NCI-H345 (cell line): ENCODE results near the gene EXOC4.
A peak's percentile ranks its signal among the peaks of the same experiment; 100 is the strongest.
"Not testable (repeated sequence)": the region's sequence is repeated elsewhere in the genome, so short reads cannot be mapped to it uniquely, and the experiment has no call there.

Experiments
- DNase-seq: peaks from one replicate; lab custom pipeline; 2025; lab: John Stamatoyannopoulos, UW

Gene EXOC4

DNA sequence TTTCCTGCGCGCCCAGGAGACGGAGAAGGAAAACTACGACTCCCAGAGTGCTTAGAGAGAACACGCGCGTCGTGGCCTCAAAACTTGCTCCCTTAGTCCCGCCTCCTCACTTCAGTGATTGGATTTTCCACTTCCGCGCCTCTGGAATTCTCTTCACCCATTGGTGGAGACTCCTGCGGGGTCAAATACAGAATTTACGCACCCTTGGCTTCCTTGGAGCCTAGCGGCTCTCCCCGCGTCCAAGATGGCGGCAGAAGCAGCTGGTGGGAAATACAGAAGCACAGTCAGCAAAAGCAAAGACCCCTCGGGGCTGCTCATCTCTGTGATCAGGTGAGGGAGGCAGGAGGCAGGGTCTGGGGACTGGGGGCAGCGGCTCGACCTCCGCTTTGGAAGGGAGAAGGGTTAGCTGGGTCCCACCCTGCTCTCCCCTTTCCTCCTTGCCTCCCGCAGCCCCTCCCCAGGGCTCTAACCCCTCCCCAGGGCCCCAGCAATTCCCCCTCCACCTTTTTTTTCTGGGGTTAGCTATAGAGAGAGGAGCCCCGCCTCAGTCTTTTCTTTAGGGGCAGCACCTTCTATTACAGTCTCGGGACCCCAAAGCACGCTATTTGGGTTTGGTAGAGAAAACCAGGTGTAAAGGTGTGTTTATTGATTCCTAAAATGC is at the start of gene EXOC4:
Gene EXOC4 (plus strand): TSS at position 221 of the 661 bp plus-strand sequence.
- DNase-seq: peak; percentile 99

DNA sequence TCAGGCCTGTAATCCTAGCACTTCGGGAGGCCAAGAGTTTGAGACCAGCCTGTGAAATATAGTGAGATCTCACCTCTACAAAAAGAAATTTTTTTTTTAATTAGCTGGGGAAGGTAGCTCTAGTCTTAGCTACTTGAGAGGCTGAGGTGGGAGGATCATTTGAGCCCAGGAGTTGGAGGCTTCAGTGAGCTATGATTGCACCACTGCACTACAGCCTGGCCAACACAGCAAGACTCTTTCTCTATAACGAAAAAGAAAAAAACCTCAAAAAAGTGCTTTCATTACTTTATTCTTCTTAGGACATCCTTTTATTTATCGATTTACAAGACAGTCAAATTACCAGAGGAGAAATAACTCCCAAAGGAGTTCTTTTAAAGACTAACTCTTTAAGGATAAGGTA is 49.4 kb upstream of the EXOC4 start:
- no peak for DNase-seq

DNA sequence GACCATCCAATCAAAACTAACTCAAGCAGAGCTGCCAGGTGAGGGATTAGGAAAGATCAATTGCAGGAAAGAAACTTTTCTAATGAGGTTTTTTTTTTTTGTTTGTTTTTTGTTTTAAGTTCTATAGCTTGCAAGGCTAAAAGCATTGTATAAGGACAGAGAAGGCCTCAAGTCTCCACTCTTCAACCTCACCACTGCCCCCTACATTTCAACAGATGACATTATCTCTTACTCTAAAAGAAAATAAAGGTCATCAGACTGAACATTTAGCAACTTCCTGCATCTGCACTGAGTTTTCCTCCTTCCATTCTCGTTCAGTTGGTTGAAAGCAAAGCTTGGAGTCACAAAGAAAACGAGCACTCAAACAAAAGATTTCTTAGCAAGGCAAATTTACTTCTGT is 45.2 kb upstream of the EXOC4 start:
- no peak for DNase-seq

DNA sequence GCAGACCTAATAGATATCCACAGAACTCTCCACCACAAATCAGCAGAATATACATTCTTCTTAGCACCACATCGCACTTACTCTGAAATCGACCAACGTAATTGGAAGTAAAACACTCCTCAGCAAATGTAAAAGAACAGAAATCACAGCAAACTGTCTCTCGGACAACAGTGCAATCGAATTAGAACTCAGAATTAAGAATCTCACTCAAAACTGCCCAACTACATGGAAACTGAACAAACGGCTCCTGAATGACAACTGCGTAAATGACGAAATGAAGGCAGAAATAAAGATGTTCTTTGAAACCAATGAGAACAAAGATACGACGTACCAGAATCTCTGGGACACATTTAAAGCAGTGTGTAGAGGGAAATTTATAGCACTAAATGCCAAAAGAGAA is 42.1 kb upstream of the EXOC4 start:
- DNase-seq: not testable (repeated sequence)

DNA sequence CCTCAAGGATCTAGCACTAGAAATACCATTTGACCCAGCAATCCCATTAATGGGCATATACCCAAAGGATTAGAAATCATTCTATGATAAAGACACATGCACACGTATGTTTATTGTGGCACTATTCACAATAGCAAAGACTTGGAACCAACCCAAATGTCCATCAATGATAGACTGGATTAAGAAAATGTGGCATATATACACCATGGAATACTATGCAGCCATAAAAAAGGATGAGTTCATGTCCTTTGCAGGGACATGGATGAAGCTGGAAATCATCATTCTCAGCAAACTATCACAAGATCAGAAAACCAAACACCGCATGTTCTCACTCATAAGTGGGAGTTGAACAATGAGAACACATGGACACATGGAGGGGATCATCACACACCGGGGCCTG is 39.1 kb upstream of the EXOC4 start:
- DNase-seq: not testable (repeated sequence)

DNA sequence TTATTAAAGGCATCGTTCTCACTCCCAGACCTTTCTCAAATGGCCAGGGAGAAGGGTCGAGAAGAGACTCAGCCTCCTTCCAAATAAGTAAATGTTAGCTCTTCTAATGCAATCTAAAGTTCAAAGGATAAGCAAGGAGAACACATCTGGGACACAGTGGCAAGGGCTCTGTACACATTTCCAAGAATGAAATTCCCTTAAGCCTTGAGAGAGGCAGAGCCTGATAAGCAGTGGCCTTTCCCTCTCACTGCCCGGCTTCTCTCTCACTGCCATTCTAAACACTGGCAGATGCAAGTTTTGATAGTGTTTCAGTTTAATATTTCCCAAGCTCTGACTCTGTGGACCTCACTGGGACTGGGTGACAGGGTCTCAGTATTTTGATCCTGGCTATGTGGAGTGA is 35.1 kb upstream of the EXOC4 start:
- DNase-seq: no peak

DNA sequence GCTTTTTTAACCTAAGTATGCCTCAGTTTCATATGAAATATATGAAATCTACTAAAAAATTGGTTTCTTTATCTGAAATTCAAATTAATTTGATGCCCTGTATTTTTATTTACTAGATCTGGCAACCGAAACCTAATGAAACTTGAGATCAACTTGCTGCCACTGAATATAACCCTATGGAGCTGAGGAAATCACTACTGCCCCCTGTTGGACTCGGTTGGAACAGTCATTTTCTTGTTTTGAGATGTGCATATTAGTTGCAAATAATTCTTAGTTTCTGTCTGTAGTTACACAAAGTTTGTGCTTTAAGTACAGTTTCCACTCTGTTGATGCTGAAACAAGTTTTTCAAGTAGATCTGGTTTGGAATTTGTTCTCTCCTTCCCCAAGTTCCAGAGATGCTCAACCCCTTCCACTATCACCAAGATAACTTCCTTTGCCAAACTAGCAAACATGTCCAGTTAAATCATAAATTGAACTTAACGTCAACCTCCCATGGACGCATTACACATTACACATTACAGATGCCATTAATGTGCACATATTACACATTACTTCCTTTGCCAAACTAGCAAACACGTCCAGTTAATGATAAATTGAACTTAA is 22.2 kb upstream of the EXOC4 start:
- DNase-seq: peak; percentile 35

DNA sequence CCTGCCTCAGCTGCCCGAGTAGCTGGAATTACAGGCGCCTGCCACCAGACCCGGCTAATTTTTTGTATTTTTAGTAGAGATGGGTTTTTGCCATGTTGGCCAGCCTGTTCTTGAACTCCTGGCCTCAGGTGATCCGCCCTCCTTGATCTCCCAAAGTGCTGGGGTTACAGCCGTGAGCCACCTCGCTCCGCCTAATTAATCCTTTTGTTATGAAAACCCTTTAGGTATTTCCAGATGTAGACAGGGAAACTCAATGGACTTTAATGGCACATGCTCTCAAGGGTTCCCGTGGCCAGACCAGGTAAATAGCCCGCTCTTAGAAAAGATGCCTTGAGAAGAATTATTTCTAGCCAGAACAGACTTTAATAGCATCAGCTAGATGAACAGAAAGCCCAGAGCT is 19.7 kb upstream of the EXOC4 start:
- no peak for DNase-seq

DNA sequence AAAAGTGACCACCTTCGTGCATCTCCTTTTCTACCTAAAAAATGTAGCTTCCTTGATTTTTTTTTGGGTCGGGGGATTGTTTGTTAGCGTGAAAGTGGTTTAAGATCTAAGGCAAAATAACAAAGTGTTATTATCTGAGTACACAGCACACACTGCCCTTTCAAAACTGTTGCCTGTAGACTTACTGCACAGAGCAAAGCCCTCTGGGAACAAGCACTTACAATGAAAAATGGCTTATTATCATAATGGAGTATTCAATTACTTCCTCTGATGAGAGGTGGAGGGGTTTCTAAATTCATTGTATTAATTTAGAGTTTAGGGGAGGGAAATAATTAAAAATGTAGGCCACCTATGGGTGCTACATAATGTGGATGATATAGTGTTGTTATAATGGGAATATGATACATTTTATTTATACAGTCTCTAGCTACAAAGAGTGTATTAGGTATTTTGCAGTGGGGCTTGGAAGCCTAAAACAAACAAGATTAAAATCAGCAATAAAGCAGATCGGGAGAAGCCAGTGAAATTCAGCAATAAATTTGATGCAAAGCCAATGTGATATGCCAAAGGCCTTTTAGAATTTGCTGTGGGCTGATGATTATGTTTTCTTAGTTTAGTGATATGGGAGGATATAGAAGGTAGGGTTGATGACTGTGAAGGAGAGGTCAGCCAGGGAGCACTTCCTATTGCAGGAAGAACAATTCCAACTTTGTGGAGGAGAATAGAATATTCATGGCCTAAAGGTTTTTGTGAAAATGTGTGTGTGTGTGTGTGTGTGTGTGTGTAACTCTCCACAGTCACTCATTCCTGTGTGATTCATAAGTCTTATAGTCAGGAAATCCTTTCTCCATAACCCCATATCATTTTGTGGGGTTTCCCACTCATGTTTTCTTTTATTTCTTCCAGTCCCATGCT is 17.7 kb upstream of the EXOC4 start:
- no peak for DNase-seq

DNA sequence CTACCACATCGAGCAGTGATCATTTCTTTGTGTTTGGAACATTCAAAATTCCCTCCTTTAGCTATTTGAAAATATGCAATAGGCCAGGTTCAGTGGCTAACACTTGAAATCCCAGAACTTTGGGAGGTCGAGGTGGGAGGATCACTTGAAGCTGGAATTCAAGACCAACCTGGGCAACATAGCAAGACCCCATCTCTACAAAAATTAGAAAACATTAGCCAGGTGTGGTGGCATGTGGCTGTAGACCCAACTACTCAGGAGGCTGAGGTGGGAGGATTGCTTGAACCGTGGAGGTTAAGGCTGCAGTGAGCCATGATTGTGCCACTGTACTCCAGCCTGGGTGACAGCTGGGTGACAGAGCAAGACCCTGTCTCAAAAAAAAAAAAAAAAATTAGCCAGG is 15.3 kb upstream of the EXOC4 start:
- no peak for DNase-seq

DNA sequence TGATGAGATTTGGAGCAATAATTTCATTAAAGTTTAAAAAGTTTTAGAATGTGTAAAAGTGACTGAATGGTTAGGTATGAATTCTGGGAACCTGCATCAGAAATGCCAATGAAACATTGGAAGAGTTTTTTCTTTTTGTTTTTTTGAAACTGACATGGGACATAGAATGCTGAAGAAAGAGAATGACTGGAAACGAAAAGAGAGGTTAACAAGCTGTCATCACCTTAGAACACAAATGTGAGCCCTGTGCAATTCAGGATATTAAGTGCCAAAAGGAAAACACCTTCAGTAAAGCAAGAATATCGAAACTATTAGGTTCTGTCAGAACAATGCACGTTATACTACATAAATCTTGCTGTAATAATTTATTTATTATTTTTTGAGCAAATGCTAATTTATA is 12.6 kb upstream of the EXOC4 start:
- DNase-seq: no peak

DNA sequence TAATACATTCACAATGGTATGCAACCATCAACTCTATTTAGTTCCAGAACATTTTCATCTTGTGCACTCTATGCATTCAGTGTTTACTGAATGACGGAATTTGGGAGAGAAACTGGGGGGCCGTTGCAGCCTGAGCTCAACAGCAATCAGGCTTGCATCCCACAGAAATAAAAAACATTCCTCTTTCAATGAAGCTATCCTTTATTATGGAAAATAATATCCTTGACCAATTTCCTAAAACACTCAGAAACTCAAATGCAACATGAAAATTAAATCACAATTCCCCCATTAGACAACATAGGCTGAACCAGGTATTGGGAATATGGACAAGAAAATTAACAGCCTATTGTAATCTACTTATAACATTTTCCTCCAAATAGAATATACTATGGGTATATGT is 6.3 kb upstream of the EXOC4 start:
- no peak for DNase-seq

DNA sequence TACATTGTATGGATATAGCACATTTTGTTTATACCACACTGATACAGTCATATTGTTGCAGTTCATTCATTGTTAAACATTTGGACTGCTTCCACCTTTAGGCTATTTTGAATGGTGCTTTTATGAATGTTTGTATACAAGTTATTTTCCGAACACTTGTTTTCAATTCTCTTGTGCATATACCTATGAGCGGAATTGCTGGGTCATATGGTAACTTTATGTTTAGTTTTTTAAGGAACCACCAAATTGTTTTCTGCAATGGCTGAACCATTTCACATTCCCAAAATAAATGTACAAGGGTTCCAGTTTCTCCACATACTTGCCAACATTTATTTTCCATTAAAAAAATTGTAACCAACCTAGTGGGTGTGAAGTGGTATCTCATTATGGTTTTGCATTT is 4.0 kb upstream of the EXOC4 start:
- no peak for DNase-seq

DNA sequence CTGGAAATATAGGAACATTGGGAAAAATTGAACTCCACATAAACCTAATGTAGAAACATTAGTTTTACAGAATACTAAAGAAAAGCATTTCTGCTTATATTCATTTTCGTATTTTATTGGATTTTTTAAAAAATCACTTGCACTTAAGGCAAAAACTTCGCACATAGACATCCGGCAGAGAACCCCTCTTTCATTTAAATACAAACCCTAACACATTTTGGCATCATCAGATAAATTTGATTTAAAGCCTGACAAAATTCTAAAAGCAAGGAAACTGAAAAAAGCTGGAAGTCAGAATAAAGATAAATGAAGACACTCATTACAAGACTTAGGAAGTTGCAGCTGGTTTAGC is 396 bp upstream of the EXOC4 start:
- no peak for DNase-seq

DNA sequence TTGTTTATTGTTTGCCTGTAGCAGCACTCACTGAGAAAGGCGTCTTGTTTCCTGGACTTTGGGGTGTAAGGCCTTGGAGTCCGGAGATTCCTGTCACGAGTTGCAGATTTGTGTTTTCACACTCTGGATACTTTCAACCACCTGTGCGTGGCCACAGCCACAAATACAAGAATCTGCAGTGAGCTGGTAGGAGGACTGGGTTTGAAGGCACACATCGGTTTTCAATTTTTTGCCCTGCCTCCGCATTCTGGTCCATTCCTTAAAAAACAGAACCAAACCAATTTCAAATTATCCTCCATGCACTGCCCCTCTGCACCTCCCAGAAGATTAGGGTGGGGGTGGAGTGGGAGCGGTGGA is 619 bp downstream of the EXOC4 start:
- DNase-seq: peak; percentile 13

DNA sequence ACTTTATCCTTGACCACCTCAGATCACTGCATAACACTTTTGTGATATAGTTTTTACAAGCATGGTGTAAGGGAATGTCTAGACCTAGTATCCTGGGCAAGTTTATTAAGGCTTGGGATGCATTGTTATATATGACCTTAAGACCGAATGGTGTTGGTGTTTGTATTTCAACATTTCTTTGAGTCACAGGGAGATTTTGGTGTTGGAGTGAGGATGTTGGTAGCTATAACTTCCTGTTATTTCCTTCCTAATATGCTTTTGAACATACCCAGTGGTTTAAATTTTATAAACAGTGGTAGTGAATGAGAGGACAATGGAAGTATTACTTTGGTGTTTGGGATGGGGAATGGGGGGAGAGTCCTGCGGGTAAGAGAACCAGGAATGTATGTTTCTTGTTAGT is 2.6 kb downstream of the EXOC4 start:
- no peak for DNase-seq

DNA sequence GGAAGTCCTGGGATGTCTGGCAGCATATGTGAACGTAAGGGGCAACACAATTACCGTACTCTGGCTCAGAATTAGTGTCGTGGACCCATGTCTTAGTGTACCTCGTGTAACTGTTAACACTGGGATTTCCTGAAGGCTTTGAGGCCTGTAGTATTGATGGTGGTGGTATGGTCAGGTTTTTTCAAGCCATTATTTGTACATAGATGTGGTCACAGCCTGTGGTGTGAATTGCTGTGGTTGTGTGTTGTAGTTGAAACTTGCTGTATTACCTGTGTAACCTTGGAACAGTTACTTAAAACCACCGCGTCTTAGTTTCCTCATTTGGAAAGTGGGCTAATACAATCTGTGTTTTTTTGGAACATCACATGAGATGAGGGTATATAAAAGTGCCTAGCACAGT is 5.3 kb downstream of the EXOC4 start:
- no peak for DNase-seq

DNA sequence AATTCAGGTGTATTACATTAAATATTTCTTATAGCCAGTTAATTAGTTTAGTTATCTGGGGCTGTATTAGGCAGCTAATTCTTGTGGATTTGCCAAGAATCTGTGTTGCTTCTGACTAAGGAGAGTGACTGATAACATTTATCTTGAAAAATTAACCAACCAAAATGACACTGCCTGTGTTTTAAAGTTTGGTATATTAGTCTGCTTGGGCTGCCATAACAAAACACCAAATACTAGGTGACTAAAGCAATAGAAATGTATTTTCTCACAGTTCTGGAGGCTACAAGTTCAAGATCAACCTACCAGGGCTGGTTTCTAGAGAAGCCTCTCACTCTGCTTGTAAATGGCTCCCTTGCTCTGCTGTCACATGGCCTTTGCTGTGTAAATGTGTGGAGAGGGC is 12.9 kb downstream of the EXOC4 start:
- no peak for DNase-seq

DNA sequence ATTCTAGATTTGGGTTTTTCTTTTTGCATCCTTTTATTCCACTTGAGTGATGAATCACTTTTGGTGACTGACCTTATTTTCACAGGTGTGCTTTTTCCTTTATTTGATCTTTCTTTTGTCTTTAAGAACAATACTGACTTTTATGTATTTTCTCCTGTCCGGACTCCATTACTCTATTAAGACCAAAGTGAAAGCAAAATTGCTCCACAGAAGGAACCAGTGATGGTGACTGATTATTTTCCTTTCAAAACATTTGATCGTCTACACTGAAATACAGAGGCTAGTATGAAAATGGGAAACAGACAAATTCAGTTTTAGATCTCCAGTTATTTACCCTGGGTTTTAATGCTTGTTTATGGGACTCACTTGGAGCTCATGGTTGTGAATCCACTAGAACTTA is 15.5 kb downstream of the EXOC4 start:
- no peak for DNase-seq

DNA sequence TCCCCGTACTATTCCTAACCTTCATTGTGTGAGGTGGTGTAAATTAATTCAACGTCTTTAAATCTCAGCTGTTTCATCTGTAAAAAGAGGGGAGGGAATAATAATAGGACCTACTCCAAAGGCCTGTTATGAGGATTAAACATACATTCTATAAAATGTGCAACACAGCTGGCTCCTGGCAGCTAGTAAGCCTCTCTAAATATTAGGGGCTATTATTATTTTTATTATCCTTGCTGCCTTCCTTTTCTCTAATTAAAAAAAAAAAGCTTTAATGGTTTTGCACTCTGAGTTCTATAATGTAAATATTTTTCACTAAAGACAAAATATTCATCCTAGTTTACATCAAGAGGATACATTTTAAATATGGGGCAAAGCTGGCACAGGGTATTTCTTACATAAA is 19.5 kb downstream of the EXOC4 start:
- DNase-seq: no peak

DNA sequence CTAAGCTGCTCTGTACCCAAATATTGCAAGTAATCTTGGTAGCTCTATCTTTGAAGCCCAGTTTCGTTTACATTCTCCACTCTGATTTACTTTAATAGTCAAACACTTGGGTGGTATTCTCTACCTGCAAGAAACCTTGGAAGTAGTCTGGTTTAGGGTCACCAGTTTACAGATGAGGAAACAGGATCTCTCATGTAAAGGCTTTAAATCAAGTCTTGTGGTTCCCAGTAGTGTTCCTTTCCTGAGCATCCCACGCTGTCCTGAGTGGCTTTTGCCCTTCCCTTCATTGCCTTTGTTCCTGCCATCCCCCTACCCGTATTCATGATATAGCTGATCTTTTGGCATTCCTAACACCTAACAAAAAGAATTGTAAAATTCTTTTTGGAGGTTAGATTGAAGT is 20.3 kb downstream of the EXOC4 start:
- DNase-seq: no peak

DNA sequence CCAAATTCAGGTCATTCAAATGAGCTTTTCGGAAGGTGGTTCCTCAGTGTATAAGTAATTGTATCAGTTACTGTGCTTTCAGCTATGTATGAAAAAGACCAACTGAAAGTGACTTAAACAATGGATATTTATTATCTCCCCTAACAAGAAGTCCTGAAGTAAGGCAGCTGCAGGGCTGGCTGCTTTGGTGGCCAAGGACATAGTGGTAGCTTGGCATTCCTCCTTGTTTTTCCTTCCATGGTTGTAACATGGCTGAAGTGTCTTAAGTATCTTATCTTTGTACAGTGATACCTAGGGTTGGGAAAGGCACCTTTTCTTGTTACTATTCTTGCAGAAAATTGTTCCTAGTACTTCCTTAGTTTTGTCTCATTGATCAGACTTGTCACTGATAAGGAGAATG is 21.4 kb downstream of the EXOC4 start:
- no peak for DNase-seq

DNA sequence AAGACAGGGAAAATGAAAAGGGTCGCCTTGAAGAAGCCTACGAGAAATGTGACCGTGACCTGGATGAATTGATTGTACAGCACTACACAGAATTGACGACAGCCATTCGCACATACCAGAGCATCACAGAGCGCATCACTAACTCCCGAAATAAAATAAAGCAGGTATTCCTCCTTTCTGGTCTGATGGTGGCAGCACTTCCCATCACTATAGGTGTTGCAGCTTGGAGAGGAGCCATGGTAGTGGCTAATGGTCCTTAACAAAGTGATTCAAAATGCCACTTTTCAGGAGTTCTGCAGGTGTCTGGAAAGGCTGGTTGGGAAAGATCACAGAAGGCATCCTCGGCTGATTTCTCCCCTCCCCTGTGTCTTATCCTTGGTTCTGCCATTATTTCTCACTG is 22.1 kb downstream of the EXOC4 start:
- no peak for DNase-seq
